Endothelial cell of umbilical vein (primary cell): ENCODE results near the gene GGT5. TPM values are rescaled to one million over a fixed set of nuclear protein-coding genes. Genes with fewer than 3 reads are reported as not detected.

Source experiments
- BruUV-seq: library from RNA; stranded (reverse); fragments of 400-500 nt; replicated peaks from 2 replicates; lab custom pipeline; 2021; lab: Mats Ljungman, UMichigan
- CTCF ChIA-PET: fragments of 300-600, 350-600 bp; sonication (Branson Sonifier 250); formaldehyde crosslinking; loops from one replicate; lab custom pipeline; 2021; ENCODE audit warnings: antibody characterized with exemption, inconsistent platforms; lab: Charles Lee
- POLR2A ChIA-PET: fragments of 300-600, 350-600 bp; sonication (Branson Sonifier 250); formaldehyde crosslinking; loops from one replicate; lab custom pipeline; 2021; ENCODE audit warnings: antibody characterized with exemption, inconsistent platforms; lab: Charles Lee
- DNase-seq: peaks from one replicate; pipeline ENCODE4 v3.0.0-alpha.2; 2011; ENCODE audit warnings: low read depth, low spot score
- FAIRE-seq: peaks from 2 replicates; lab custom pipeline; 2011; peaks lifted over from hg19 to GRCh38; lab: Jason Lieb, UNC
- H2AFZ ChIP-seq: 2 replicates; pipeline ENCODE4 v1.6.0; 2012; ENCODE audit warnings: low read depth, low read length, control low read depth, inconsistent platforms
- H3K27ac ChIP-seq: 2 replicates; pipeline ENCODE4 v1.5.1; 2011; ENCODE audit warnings: low read depth, mild to moderate bottlenecking, control low read depth, low read length, moderate library complexity; ENCODE audit not compliant: insufficient read depth
- H3K27me3 ChIP-seq, 2 experiments: 2 replicates each; pipeline versions ENCODE4 v1.6.0 to v1.6.1; 2011; ENCODE audit warnings: low read length in 2 of 2, mixed read lengths in 1 of 2; ENCODE audit not compliant: control insufficient read depth in 2 of 2, insufficient read depth in 2 of 2
- H3K36me3 ChIP-seq, 2 experiments: 2 replicates in 1 of 2; 3 replicates in 1 of 2; pipeline ENCODE4 v1.5.1; 2011; ENCODE audit warnings: low read length in 2 of 2, mild to moderate bottlenecking in 1 of 2, moderate library complexity in 1 of 2; ENCODE audit not compliant: control insufficient read depth in 2 of 2, insufficient read depth in 2 of 2; ENCODE audit errors: extremely low read depth in 1 of 2
- H3K4me1 ChIP-seq: 3 replicates; pipeline ENCODE4 v1.5.1; 2011; ENCODE audit warnings: mild to moderate bottlenecking, low read length; ENCODE audit not compliant: control insufficient read depth, insufficient read depth; ENCODE audit errors: extremely low read depth
- H3K4me2 ChIP-seq: 2 replicates; pipeline ENCODE4 v1.6.1; 2011; ENCODE audit warnings: low read length, control low read depth, mixed read lengths; ENCODE audit not compliant: insufficient read depth
- H3K4me3 ChIP-seq, 3 experiments: fragments of 200-600 bp in 1 of 3; sonication (generic), shearing (Covaris generic) in 1 of 3; replicated peaks in 1 of 3; 2 replicates each; pipeline ENCODE4 v1.5.1; 2011 to 2016; ENCODE audit warnings: control low read depth in 3 of 3, low read length in 3 of 3, mild to moderate bottlenecking in 2 of 3, inconsistent platforms in 1 of 3, low read depth in 1 of 3, moderate library complexity in 1 of 3; ENCODE audit not compliant: insufficient read depth in 1 of 3
- H3K79me2 ChIP-seq: 2 replicates; pipeline ENCODE4 v1.6.0; 2012; ENCODE audit warnings: low read length, inconsistent platforms; ENCODE audit not compliant: control insufficient read depth, insufficient read depth
- H3K9ac ChIP-seq: replicated peaks from 2 replicates; pipeline ENCODE3; 2011; ENCODE audit warnings: low read length, control low read depth; ENCODE audit not compliant: insufficient read depth; ENCODE audit errors: extremely low read depth
- H3K9me1 ChIP-seq: replicated peaks from 3 replicates; pipeline ENCODE4 v1.6.0; 2011; ENCODE audit warnings: mild to moderate bottlenecking, low read length; ENCODE audit not compliant: control insufficient read depth, insufficient read depth; ENCODE audit errors: extremely low read depth
- H3K9me3 ChIP-seq: replicated peaks from 2 replicates; pipeline ENCODE4 v1.5.1; 2012; ENCODE audit warnings: low read length, inconsistent platforms; ENCODE audit not compliant: control insufficient read depth, insufficient read depth
- H4K20me1 ChIP-seq: replicated peaks from 2 replicates; pipeline ENCODE3; 2011; ENCODE audit warnings: mild to moderate bottlenecking, low read length; ENCODE audit not compliant: control insufficient read depth, insufficient read depth; ENCODE audit errors: extremely low read depth
- CTCF ChIP-seq, 2 donors: IDR thresholded peaks; 1 replicate in 1 of 2; 2 replicates in 1 of 2; pipeline ENCODE4 v1.5.1; 2011; ENCODE audit warnings: low read length in 2 of 2, mild to moderate bottlenecking in 2 of 2, moderate library complexity in 2 of 2, control low read depth in 1 of 2, inconsistent platforms in 1 of 2, low read depth in 1 of 2; ENCODE audit not compliant: insufficient read depth in 1 of 2; ENCODE audit errors: extremely low read depth in 1 of 2
- EZH2 ChIP-seq: IDR thresholded peaks from 2 replicates; pipeline ENCODE4 v1.6.1; 2012; ENCODE audit warnings: borderline replicate concordance, low read depth, mild to moderate bottlenecking, moderate library complexity, low read length, inconsistent platforms; ENCODE audit not compliant: severe bottlenecking
- FOS ChIP-seq: IDR thresholded peaks from 2 replicates; pipeline ENCODE4 v1.6.1; 2011; ENCODE audit warnings: mild to moderate bottlenecking, low read length, moderate library complexity, borderline replicate concordance; ENCODE audit not compliant: insufficient read depth
- GATA2 ChIP-seq: IDR thresholded peaks from 2 replicates; pipeline ENCODE4 v1.7.0; 2011; ENCODE audit warnings: low read depth, mild to moderate bottlenecking, moderate library complexity, mixed read lengths, low read length; ENCODE audit not compliant: insufficient read length, insufficient read depth
- MAX ChIP-seq: IDR thresholded peaks from 2 replicates; pipeline ENCODE4 v1.6.1; 2011; ENCODE audit not compliant: insufficient read depth, insufficient read length
- MYC ChIP-seq: IDR thresholded peaks from one replicate; pipeline ENCODE4 v1.6.1; 2011; ENCODE audit warnings: mild to moderate bottlenecking, low read depth, low read length
- POLR2AphosphoS5 ChIP-seq: IDR thresholded peaks from 2 replicates; pipeline ENCODE4 v1.6.1; 2012; ENCODE audit warnings: low read depth, mild to moderate bottlenecking, control low read depth, low read length, moderate library complexity; ENCODE audit not compliant: insufficient read depth
- dilution Hi-C: fragments of 300-500 bp; cut with MboI; formaldehyde crosslinking; loops from one replicate; pipeline ENCODE4 v1.15.0; 2019; ENCODE audit warnings: low sequenced_read_pairs; ENCODE audit not compliant: extremely low pct_ligation_motif_present
- intact Hi-C: fragments of 100-400 bp; cut with micrococcal nuclease; formaldehyde crosslinking; loops from one replicate; pipeline ENCODE4 v1.10.0; 2022
- polyA plus RNA-seq, 4 experiments: library from polyadenylated mRNA; depleted of rRNA in 3 of 4; stranded (reverse) in 3 of 4; unstranded in 1 of 4; fragments of >200 nt; gene quantifications; 2 replicates each; pipeline versions ENCODE4 v1.2.1 to v1.2.3, GENCODE V29; 2011 to 2012; ENCODE audit warnings: missing spikeins in 1 of 4
- total RNA-seq: library from RNA; stranded (reverse); gene quantifications from 2 replicates; pipeline ENCODE4 v1.2.3, GENCODE V29; 2021

Gene GGT5
- total and polyA plus RNA-seq, 2 donors (not counting 3 experiments of a cell fraction or from before 2014, with no cell fraction given), result 45.9 to 293 TPM

GRCh38 chr22:24181996-24182899, 62.6 kb downstream of the GGT5 start:
- no peaks in the 10 kb centered on the region for H3K9me1 ChIP-seq
- dilution Hi-C loops (no loop called here), intact Hi-C loops (loop anchor here (10.0 kb wide), 1 partner anchor 343 kb away; no protein-coding TSS in a partner anchor)
- TF ChIP-seq FOS (no peak), GATA2 (no peak), MYC (no peak), EZH2 (no peak), MAX (no peak), CTCF (IDR thresholded peaks at IDR 0.05; ENCODE audit: extremely low read depth in 1 of 2, insufficient read depth in 1 of 2, low read depth in 1 of 2, low read length in 2 of 2) (peak in 1 of 2 donors; percentile 39), POLR2AphosphoS5 (no peak)
- FAIRE-seq, result no peak
- no peak overlapping the region for H3K27ac ChIP-seq
- DNase-seq, result no peak
- no peak overlapping the region for H3K4me2 ChIP-seq
- POLR2A ChIA-PET, result no interaction called here
- H3K27me3 ChIP-seq, result no peaks in the 10 kb centered on the region
- peaks cover 0 to 2% of the 10 kb centered on the region in 2 experiments for H3K36me3 ChIP-seq
- no TSS peak for BruUV-seq
- H4K20me1 ChIP-seq, result no peaks in the 10 kb centered on the region
- H2AFZ ChIP-seq, result no peak overlapping the region
- H3K4me1 ChIP-seq, result no peaks in the 10 kb centered on the region
- no peaks in the 10 kb centered on the region for H3K79me2 ChIP-seq
- H3K4me3 ChIP-seq, result no peak overlapping the region
- H3K9ac ChIP-seq, result no peak overlapping the region
- no peaks in the 10 kb centered on the region for H3K9me3 ChIP-seq
- CTCF ChIA-PET, result interaction anchor here (1.0 kb wide), 1 partner anchor 65 kb away, joined by 3 read pairs; no protein-coding TSS in a partner anchor
